ENCODE measurements around the gene HPN. TPM values are rescaled to one million over a fixed set of nuclear protein-coding genes. Genes with fewer than 3 reads are reported as not detected.
A peak's percentile ranks its signal among the peaks of the same experiment; 100 is the strongest.
"Not testable (repeated sequence)": the region's sequence is repeated elsewhere in the genome, so short reads cannot be mapped to it uniquely, and the experiment has no call there.

Gene HPN
- total RNA-seq, 1 experiment from 2014 or later: not detected

GRCh38 chr19:35008891-35009341 lies 32.6 kb upstream of the HPN start:
- no peak for DNase-seq (ENCODE audit: low read depth)

GRCh38 chr19:35009424-35010415 lies 31.8 kb upstream of the HPN start:
- no peak for DNase-seq (ENCODE audit: low read depth)

- DNase-seq (ENCODE audit: low read depth): no peak
Measured at GRCh38 chr19:35011091-35011689, 30.3 kb upstream of the HPN start.

- no peak for DNase-seq (ENCODE audit: low read depth)
Measured at GRCh38 chr19:35011737-35012682, 29.5 kb upstream of the HPN start.

- peak; percentile 61 for DNase-seq (ENCODE audit: low read depth)
Measured at GRCh38 chr19:35013041-35013819, 28.3 kb upstream of the HPN start.

- DNase-seq (ENCODE audit: low read depth): no peak
Measured at GRCh38 chr19:35013820-35014754, 27.4 kb upstream of the HPN start.

GRCh38 chr19:35014774-35015173 lies 26.7 kb upstream of the HPN start:
- not testable (repeated sequence) for DNase-seq (ENCODE audit: low read depth)

GRCh38 chr19:35015270-35015953 lies 26.1 kb upstream of the HPN start:
- no peak for DNase-seq (ENCODE audit: low read depth)

GRCh38 chr19:35015954-35016351 lies 25.6 kb upstream of the HPN start:
- no peak for DNase-seq (ENCODE audit: low read depth)

GRCh38 chr19:35017507-35017906 lies 24.0 kb upstream of the HPN start:
- no peak for DNase-seq (ENCODE audit: low read depth)

- DNase-seq (ENCODE audit: low read depth): no peak
Measured at GRCh38 chr19:35018379-35018778, 23.1 kb upstream of the HPN start.

- no peak for DNase-seq (ENCODE audit: low read depth)
Measured at GRCh38 chr19:35019144-35019543, 22.4 kb upstream of the HPN start.

- no peak for DNase-seq (ENCODE audit: low read depth)
Measured at GRCh38 chr19:35021016-35021415, 20.5 kb upstream of the HPN start.

- no peak for DNase-seq (ENCODE audit: low read depth)
Measured at GRCh38 chr19:35021596-35021995, 19.9 kb upstream of the HPN start.

GRCh38 chr19:35022460-35022859 lies 19.1 kb upstream of the HPN start:
- DNase-seq (ENCODE audit: low read depth): no peak

GRCh38 chr19:35023428-35023827 lies 18.1 kb upstream of the HPN start:
- no peak for DNase-seq (ENCODE audit: low read depth)

GRCh38 chr19:35024095-35024494 lies 17.4 kb upstream of the HPN start:
- no peak for DNase-seq (ENCODE audit: low read depth)

- no peak for DNase-seq (ENCODE audit: low read depth)
Measured at GRCh38 chr19:35025969-35026368, 15.6 kb upstream of the HPN start.

GRCh38 chr19:35026418-35026817 lies 15.1 kb upstream of the HPN start:
- no peak for DNase-seq (ENCODE audit: low read depth)

Data from HT1080 (cell line).